Endothelial cell of umbilical vein (primary cell): ENCODE results near the gene OSBP2. TPM values are rescaled to one million over a fixed set of nuclear protein-coding genes. Genes with fewer than 3 reads are reported as not detected.

Experiments used
- BruUV-seq: library from RNA; stranded (reverse); fragments of 400-500 nt; replicated peaks from 2 replicates; lab custom pipeline; 2021; lab: Mats Ljungman, UMichigan
- CTCF ChIA-PET: fragments of 300-600, 350-600 bp; sonication (Branson Sonifier 250); formaldehyde crosslinking; loops from one replicate; lab custom pipeline; 2021; ENCODE audit warnings: antibody characterized with exemption, inconsistent platforms; lab: Charles Lee
- POLR2A ChIA-PET: fragments of 300-600, 350-600 bp; sonication (Branson Sonifier 250); formaldehyde crosslinking; loops from one replicate; lab custom pipeline; 2021; ENCODE audit warnings: antibody characterized with exemption, inconsistent platforms; lab: Charles Lee
- DNase-seq: peaks from one replicate; pipeline ENCODE4 v3.0.0-alpha.2; 2011; ENCODE audit warnings: low read depth, low spot score
- FAIRE-seq: peaks from 2 replicates; lab custom pipeline; 2011; peaks lifted over from hg19 to GRCh38; lab: Jason Lieb, UNC
- H2AFZ ChIP-seq: 2 replicates; pipeline ENCODE4 v1.6.0; 2012; ENCODE audit warnings: low read depth, low read length, control low read depth, inconsistent platforms
- H3K27ac ChIP-seq: 2 replicates; pipeline ENCODE4 v1.5.1; 2011; ENCODE audit warnings: low read depth, mild to moderate bottlenecking, control low read depth, low read length, moderate library complexity; ENCODE audit not compliant: insufficient read depth
- H3K27me3 ChIP-seq, 2 experiments: 2 replicates each; pipeline versions ENCODE4 v1.6.0 to v1.6.1; 2011; ENCODE audit warnings: low read length in 2 of 2, mixed read lengths in 1 of 2; ENCODE audit not compliant: control insufficient read depth in 2 of 2, insufficient read depth in 2 of 2
- H3K36me3 ChIP-seq, 2 experiments: 2 replicates in 1 of 2; 3 replicates in 1 of 2; pipeline ENCODE4 v1.5.1; 2011; ENCODE audit warnings: low read length in 2 of 2, mild to moderate bottlenecking in 1 of 2, moderate library complexity in 1 of 2; ENCODE audit not compliant: control insufficient read depth in 2 of 2, insufficient read depth in 2 of 2; ENCODE audit errors: extremely low read depth in 1 of 2
- H3K4me1 ChIP-seq: 3 replicates; pipeline ENCODE4 v1.5.1; 2011; ENCODE audit warnings: mild to moderate bottlenecking, low read length; ENCODE audit not compliant: control insufficient read depth, insufficient read depth; ENCODE audit errors: extremely low read depth
- H3K4me2 ChIP-seq: 2 replicates; pipeline ENCODE4 v1.6.1; 2011; ENCODE audit warnings: low read length, control low read depth, mixed read lengths; ENCODE audit not compliant: insufficient read depth
- H3K4me3 ChIP-seq, 3 experiments: fragments of 200-600 bp in 1 of 3; sonication (generic), shearing (Covaris generic) in 1 of 3; replicated peaks in 1 of 3; 2 replicates each; pipeline ENCODE4 v1.5.1; 2011 to 2016; ENCODE audit warnings: control low read depth in 3 of 3, low read length in 3 of 3, mild to moderate bottlenecking in 2 of 3, inconsistent platforms in 1 of 3, low read depth in 1 of 3, moderate library complexity in 1 of 3; ENCODE audit not compliant: insufficient read depth in 1 of 3
- H3K79me2 ChIP-seq: 2 replicates; pipeline ENCODE4 v1.6.0; 2012; ENCODE audit warnings: low read length, inconsistent platforms; ENCODE audit not compliant: control insufficient read depth, insufficient read depth
- H3K9ac ChIP-seq: replicated peaks from 2 replicates; pipeline ENCODE3; 2011; ENCODE audit warnings: low read length, control low read depth; ENCODE audit not compliant: insufficient read depth; ENCODE audit errors: extremely low read depth
- H3K9me1 ChIP-seq: replicated peaks from 3 replicates; pipeline ENCODE4 v1.6.0; 2011; ENCODE audit warnings: mild to moderate bottlenecking, low read length; ENCODE audit not compliant: control insufficient read depth, insufficient read depth; ENCODE audit errors: extremely low read depth
- H3K9me3 ChIP-seq: replicated peaks from 2 replicates; pipeline ENCODE4 v1.5.1; 2012; ENCODE audit warnings: low read length, inconsistent platforms; ENCODE audit not compliant: control insufficient read depth, insufficient read depth
- H4K20me1 ChIP-seq: replicated peaks from 2 replicates; pipeline ENCODE3; 2011; ENCODE audit warnings: mild to moderate bottlenecking, low read length; ENCODE audit not compliant: control insufficient read depth, insufficient read depth; ENCODE audit errors: extremely low read depth
- CTCF ChIP-seq, 2 donors: IDR thresholded peaks; 1 replicate in 1 of 2; 2 replicates in 1 of 2; pipeline ENCODE4 v1.5.1; 2011; ENCODE audit warnings: low read length in 2 of 2, mild to moderate bottlenecking in 2 of 2, moderate library complexity in 2 of 2, control low read depth in 1 of 2, inconsistent platforms in 1 of 2, low read depth in 1 of 2; ENCODE audit not compliant: insufficient read depth in 1 of 2; ENCODE audit errors: extremely low read depth in 1 of 2
- EZH2 ChIP-seq: IDR thresholded peaks from 2 replicates; pipeline ENCODE4 v1.6.1; 2012; ENCODE audit warnings: borderline replicate concordance, low read depth, mild to moderate bottlenecking, moderate library complexity, low read length, inconsistent platforms; ENCODE audit not compliant: severe bottlenecking
- FOS ChIP-seq: IDR thresholded peaks from 2 replicates; pipeline ENCODE4 v1.6.1; 2011; ENCODE audit warnings: mild to moderate bottlenecking, low read length, moderate library complexity, borderline replicate concordance; ENCODE audit not compliant: insufficient read depth
- GATA2 ChIP-seq: IDR thresholded peaks from 2 replicates; pipeline ENCODE4 v1.7.0; 2011; ENCODE audit warnings: low read depth, mild to moderate bottlenecking, moderate library complexity, mixed read lengths, low read length; ENCODE audit not compliant: insufficient read length, insufficient read depth
- JUN ChIP-seq: IDR thresholded peaks from 2 replicates; pipeline ENCODE4 v1.6.1; 2011; ENCODE audit warnings: borderline replicate concordance, low read depth; ENCODE audit not compliant: insufficient read length, insufficient read depth
- MAX ChIP-seq: IDR thresholded peaks from 2 replicates; pipeline ENCODE4 v1.6.1; 2011; ENCODE audit not compliant: insufficient read depth, insufficient read length
- MYC ChIP-seq: IDR thresholded peaks from one replicate; pipeline ENCODE4 v1.6.1; 2011; ENCODE audit warnings: mild to moderate bottlenecking, low read depth, low read length
- POLR2A ChIP-seq: IDR thresholded peaks from 2 replicates; pipeline ENCODE4 v1.6.1; 2012; ENCODE audit warnings: low read depth, mild to moderate bottlenecking, control low read depth, low read length
- POLR2AphosphoS5 ChIP-seq: IDR thresholded peaks from 2 replicates; pipeline ENCODE4 v1.6.1; 2012; ENCODE audit warnings: low read depth, mild to moderate bottlenecking, control low read depth, low read length, moderate library complexity; ENCODE audit not compliant: insufficient read depth
- dilution Hi-C: fragments of 300-500 bp; cut with MboI; formaldehyde crosslinking; loops from one replicate; pipeline ENCODE4 v1.15.0; 2019; ENCODE audit warnings: low sequenced_read_pairs; ENCODE audit not compliant: extremely low pct_ligation_motif_present
- intact Hi-C: fragments of 100-400 bp; cut with micrococcal nuclease; formaldehyde crosslinking; loops from one replicate; pipeline ENCODE4 v1.10.0; 2022
- polyA plus RNA-seq, 4 experiments: library from polyadenylated mRNA; depleted of rRNA in 3 of 4; stranded (reverse) in 3 of 4; unstranded in 1 of 4; fragments of >200 nt; gene quantifications; 2 replicates each; pipeline versions ENCODE4 v1.2.1 to v1.2.3, GENCODE V29; 2011 to 2012; ENCODE audit warnings: missing spikeins in 1 of 4
- total RNA-seq: library from RNA; stranded (reverse); gene quantifications from 2 replicates; pipeline ENCODE4 v1.2.3, GENCODE V29; 2021

Gene OSBP2
- total and polyA plus RNA-seq, 2 donors (not counting 3 experiments of a cell fraction or from before 2014, with no cell fraction given), result 4.1 to 7.5 TPM

- Histone ChIP-seq H3K9ac (no peak overlapping the region), H2AFZ (no peak overlapping the region), H3K4me1 (peaks cover 10% of the 10 kb centered on the region), H3K9me3 (no peaks in the 10 kb centered on the region), H3K9me1 (no peaks in the 10 kb centered on the region), H3K4me3 (no peak overlapping the region), H3K27ac (no peak overlapping the region), H3K79me2 (no peaks in the 10 kb centered on the region), H3K4me2 (no peak overlapping the region), H4K20me1 (no peaks in the 10 kb centered on the region), H3K36me3 (no peaks in the 10 kb centered on the region), H3K27me3 (no peaks in the 10 kb centered on the region)
- no TSS peak for BruUV-seq
- no peak for FAIRE-seq
- DNase-seq, result no peak
- POLR2A ChIA-PET, result no interaction called here
- intact Hi-C loops, result no loop called here
- TF ChIP-seq GATA2 (no peak), POLR2A (no peak), CTCF (IDR thresholded peaks at IDR 0.05; ENCODE audit: extremely low read depth in 1 of 2, insufficient read depth in 1 of 2, low read depth in 1 of 2, low read length in 2 of 2) (no peak), FOS (no peak), MYC (no peak), MAX (no peak), EZH2 (no peak), POLR2AphosphoS5 (no peak), JUN (no peak)
- CTCF ChIA-PET, result interaction anchor here (1.1 to 1.4 kb wide), 2 partner anchors 8 to 80 kb away, joined by 3 to 4 read pairs; no protein-coding TSS in a partner anchor
- dilution Hi-C loops, result no loop called here
Observed at GRCh38 chr22:30810105-30810504, 115.4 kb downstream of the OSBP2 start.
